Inflammatory macrophage treated with lipopolysaccharide for 4 hours (primary cell): ENCODE data around the gene CFAP45.
"Not testable (repeated sequence)": the region's sequence is repeated elsewhere in the genome, so short reads cannot be mapped to it uniquely, and the experiment has no call there.

ENCODE experiments used
- DNase-seq: peaks from one replicate; pipeline ENCODE4 v3.0.0-alpha.2; 2020

CFAP45 gene

DNA sequence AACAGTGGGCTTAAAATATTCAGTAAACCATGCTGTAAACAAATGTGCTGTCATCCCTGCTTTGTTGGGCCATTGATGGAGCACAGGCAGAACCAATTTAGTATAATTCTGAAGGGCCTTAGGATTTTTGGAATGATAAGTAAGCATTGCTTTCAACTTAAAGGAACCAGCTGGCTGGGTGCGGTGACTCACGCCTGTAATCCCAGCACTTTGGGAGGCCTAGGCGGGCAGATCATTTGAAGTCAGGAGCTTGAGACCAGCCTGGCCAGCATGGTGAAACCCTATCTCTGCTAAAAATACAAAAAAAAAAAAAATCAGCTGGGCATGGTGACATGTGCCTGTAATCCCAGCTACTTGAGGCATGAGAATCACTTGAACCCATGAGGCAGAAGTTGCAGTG, 4.1 kb upstream of the CFAP45 start:
- DNase-seq = not testable (repeated sequence)

- peak; percentile 70 for DNase-seq
Observed at GRCh38 chr1:159902541-159902940, 2.6 kb upstream of the CFAP45 start.

GRCh38 chr1:159900755-159901360, 893 bp upstream of the CFAP45 start:
- no peak for DNase-seq

- not testable (repeated sequence) for DNase-seq
Observed at GRCh38 chr1:159899634-159900033, 331 bp downstream of the CFAP45 start.

- no peak for DNase-seq
Observed at GRCh38 chr1:159898527-159898926, 1.4 kb downstream of the CFAP45 start.

GRCh38 chr1:159897962-159898361, 2.0 kb downstream of the CFAP45 start:
- peak; percentile 74 for DNase-seq

DNA sequence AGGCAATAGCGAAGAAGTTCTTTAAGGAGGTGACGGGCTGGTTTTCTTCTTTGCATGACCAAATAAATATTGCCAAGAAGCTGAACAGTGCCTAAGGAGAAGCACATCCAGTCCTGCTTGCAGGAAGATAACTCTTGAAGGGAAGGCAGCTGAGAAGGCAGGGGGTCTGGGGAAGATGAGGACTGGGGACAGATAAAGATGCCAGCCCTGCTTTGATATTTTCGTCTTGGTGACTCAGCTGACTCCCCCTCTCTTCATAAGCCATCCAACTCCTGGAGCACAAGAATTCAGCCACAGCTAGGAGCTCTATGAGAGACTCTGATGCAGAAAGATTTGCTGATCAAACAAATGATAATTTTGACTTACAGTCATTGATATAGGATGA, 3.4 kb downstream of the CFAP45 start:
- no peak for DNase-seq

GRCh38 chr1:159895836-159896545, 4.0 kb downstream of the CFAP45 start:
- peak; percentile 32 for DNase-seq

- DNase-seq = no peak
Observed at GRCh38 chr1:159895286-159895685, 4.7 kb downstream of the CFAP45 start.

DNA sequence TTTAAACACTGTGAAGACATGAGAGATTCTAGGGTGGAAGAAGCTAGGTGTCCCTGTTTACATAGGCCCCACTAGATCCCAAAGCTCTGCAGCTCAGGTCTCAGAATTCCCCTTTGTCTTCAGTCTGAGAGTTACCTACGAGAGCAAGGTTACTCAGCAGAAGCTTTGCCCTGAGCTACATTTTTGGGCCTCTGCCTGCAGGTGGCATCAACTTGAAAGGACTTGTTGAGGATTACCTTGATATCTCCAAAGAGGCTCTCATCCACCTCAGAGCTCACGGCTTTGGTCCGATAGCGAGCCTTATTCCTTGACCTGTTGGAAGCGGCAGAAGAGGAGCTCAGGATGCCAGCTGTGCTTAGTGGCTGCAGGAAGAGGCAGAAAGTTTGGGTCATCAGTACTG, 7.0 kb downstream of the CFAP45 start:
- DNase-seq = no peak

DNA sequence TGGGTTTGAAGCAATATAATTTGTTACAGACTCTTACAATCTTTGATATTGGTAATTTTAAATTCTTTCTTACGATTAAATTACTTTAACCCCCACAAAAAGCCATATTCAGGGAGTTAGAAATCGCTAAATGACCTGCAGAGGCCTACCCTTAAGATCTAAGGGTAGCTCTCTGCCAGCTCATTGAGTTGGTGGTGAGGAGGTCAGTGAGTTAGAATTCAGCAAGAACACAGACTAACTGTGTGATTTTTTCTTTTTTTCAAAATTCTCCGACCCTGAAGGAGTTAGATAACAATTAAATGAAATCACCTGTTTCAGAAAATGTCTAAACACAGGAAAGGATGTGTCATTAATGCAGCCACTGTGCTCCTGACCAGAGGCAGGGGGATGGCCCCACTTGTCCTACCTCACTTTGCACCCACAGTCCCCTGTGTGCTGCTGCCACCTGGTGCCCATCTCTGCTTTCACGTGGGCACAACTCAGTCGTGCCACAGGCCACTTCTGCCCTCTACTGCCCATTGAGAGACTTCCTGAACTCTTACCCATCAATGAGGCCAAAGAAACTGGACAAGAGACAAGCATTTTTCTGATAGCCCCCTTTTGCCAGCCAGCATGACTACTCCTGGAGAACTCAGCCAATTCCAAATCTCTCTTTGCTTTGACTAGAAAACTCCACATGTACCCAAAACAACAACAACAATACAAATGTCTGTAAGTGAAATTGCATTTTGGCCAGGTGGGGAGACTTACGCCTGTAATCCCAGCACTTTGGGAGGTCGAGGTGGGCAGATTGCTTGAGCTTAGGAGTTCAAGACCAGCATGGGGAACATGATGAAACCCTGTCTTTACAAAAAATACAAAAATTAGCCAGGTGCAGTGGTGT, 8.4 kb downstream of the CFAP45 start:
- peak; percentile 88 for DNase-seq

- no peak for DNase-seq
Observed at GRCh38 chr1:159890390-159890789, 9.6 kb downstream of the CFAP45 start.

- peak; percentile 93 for DNase-seq
Observed at GRCh38 chr1:159889821-159890252, 10.1 kb downstream of the CFAP45 start.

DNA sequence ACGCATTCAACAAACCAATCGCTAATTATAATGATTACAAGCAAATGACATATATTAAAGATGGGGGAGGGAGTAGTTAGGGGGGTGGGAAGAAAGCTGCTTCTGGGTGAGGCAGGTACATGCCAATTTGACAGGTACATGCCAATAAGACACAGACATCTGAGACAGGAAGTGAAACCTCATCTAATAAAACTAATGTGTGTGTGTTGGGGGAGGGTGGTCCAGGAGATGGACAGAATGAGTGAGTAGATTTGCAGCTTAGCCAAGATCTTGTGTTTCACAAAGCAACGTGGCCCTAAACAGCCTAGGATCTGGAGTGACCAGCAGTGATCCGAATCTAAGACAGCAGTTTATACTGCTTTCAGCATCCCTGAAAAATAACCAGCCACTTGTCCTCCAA, 10.8 kb downstream of the CFAP45 start:
- no peak for DNase-seq

DNA sequence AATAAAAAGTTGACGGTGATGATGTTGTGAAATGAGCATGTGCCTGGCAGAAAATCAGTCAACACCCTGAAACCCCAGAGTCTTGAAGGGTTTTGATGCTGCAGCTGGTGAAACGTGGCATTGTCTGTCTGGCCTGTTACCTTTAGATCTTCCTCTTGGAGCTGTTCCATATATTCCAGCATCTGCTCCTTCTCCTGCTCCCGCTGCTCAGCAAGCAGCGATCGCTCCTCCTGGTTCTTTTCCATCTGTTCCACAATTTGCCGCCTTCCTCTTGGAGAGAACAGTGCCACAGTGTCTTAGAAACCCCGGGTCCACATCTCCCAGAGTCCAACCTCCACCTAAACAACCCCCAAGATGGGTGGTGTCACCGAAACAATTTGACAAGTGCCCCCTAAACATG, 15.7 kb downstream of the CFAP45 start:
- no peak for DNase-seq

- no peak for DNase-seq
Observed at GRCh38 chr1:159883134-159883533, 16.8 kb downstream of the CFAP45 start.

DNA sequence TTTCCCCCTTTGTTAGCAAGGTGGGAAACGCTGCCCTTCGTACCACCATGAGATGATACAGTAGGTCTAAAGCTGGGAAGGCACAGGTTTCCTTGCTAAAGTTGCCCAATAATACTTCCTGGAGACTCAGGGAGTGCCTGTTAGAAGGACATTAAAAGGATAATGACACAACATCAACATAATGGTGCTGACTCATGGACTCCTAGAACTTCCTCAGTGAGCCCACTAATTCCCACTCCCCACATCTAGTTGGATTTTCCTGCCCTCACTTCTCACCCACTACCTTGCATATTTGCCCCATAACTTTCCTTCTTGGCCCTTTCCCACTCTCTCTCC, 17.5 kb downstream of the CFAP45 start:
- peak; percentile 69 for DNase-seq

GRCh38 chr1:159881622-159882526, 18.1 kb downstream of the CFAP45 start:
- DNase-seq = peak; percentile 77

- peak; percentile 80 for DNase-seq
Observed at GRCh38 chr1:159880430-159880829, 19.5 kb downstream of the CFAP45 start.

DNA sequence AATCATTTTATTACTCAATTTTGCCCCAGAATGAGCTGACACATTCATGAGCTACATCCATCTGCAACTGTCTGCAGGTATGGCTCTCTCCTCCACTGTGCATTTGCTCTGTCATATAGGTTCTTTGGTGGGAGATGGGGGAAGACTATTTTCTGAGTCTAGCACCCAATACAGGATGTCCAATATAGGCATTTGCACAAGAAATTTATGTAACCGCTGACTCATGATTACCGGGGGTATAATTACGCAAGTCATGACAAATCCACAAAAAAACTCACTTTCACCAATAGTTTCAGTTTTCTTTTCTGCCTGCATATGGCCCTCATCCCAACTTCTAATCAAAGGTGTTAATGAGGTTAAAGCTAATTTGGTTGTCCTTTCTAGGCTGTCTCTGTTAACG, 20.0 kb downstream of the CFAP45 start:
- DNase-seq = peak; percentile 93

GRCh38 chr1:159879136-159879535, 20.8 kb downstream of the CFAP45 start:
- no peak for DNase-seq

GRCh38 chr1:159877695-159878444, 22.1 kb downstream of the CFAP45 start:
- no peak for DNase-seq
